H9 (cell line): ENCODE data around the gene EAF2. TPM values are rescaled to one million over a fixed set of nuclear protein-coding genes. Genes with fewer than 3 reads are reported as not detected.
A peak's percentile ranks its signal among the peaks of the same experiment; 100 is the strongest.

Experiments used
- DNase-seq: peaks from one replicate; pipeline ENCODE4 v3.0.0-alpha.2; 2017
- H2AFZ ChIP-seq: one replicate; pipeline ENCODE4 v1.6.1; 2013; ENCODE audit warnings: mild to moderate bottlenecking, low read length, control low read depth, moderate library complexity
- H2AK5ac ChIP-seq: 2 replicates; pipeline ENCODE4 v1.6.1; 2013; ENCODE audit warnings: low read length, control low read depth, mixed read lengths; ENCODE audit not compliant: insufficient read length
- H2BK120ac ChIP-seq: one replicate; pipeline ENCODE4 v1.6.1; 2013; ENCODE audit warnings: low read depth, mild to moderate bottlenecking, low read length, control low read depth, inconsistent platforms; ENCODE audit not compliant: poor library complexity, severe bottlenecking
- H2BK12ac ChIP-seq: 2 replicates; pipeline ENCODE4 v1.6.1; 2013; ENCODE audit warnings: low read length, control low read depth, mixed read lengths, low read depth; ENCODE audit not compliant: insufficient read length
- H2BK15ac ChIP-seq: 2 replicates; pipeline ENCODE4 v1.6.1; 2013; ENCODE audit warnings: low read depth, low read length, control low read depth
- H2BK20ac ChIP-seq: one replicate; pipeline ENCODE4 v1.6.1; 2013; ENCODE audit warnings: low read depth, mild to moderate bottlenecking, low read length, control low read depth, inconsistent platforms; ENCODE audit not compliant: poor library complexity, severe bottlenecking
- H2BK5ac ChIP-seq: 2 replicates; pipeline ENCODE4 v1.6.1; 2013; ENCODE audit warnings: low read length, control low read depth, mixed read lengths; ENCODE audit not compliant: insufficient read length
- H3K14ac ChIP-seq: 2 replicates; pipeline ENCODE4 v1.6.1; 2013; ENCODE audit warnings: low read length, control low read depth; ENCODE audit not compliant: insufficient read depth
- H3K18ac ChIP-seq: 2 replicates; pipeline ENCODE4 v1.6.1; 2013; ENCODE audit warnings: low read depth, mild to moderate bottlenecking, mixed read lengths, low read length, control low read depth; ENCODE audit not compliant: insufficient read length
- H3K23ac ChIP-seq: 2 replicates; pipeline ENCODE4 v1.6.1; 2013; ENCODE audit warnings: low read length, control low read depth, mixed read lengths, low read depth; ENCODE audit not compliant: insufficient read length
- H3K23me2 ChIP-seq: 2 replicates; pipeline ENCODE4 v1.6.1; 2013; ENCODE audit warnings: low read depth, mild to moderate bottlenecking, mixed read lengths, low read length, control low read depth; ENCODE audit not compliant: insufficient read length, poor library complexity, severe bottlenecking
- H3K27ac ChIP-seq: 2 replicates; pipeline ENCODE4 v1.5.1; 2013; ENCODE audit warnings: low read length, control low read depth, mixed read lengths, low read depth; ENCODE audit not compliant: insufficient read length
- H3K27me3 ChIP-seq: 2 replicates; pipeline ENCODE4 v1.6.1; 2013; ENCODE audit warnings: low read length, control low read depth, inconsistent platforms; ENCODE audit not compliant: insufficient read depth
- H3K4ac ChIP-seq: 2 replicates; pipeline ENCODE4 v1.6.1; 2013; ENCODE audit warnings: low read depth, mild to moderate bottlenecking, control low read depth, inconsistent platforms, low read length, moderate library complexity
- H3K4me1 ChIP-seq: 2 replicates; pipeline ENCODE4 v1.6.1; 2013; ENCODE audit warnings: low read length, control low read depth, inconsistent platforms; ENCODE audit not compliant: insufficient read depth
- H3K4me2 ChIP-seq: 2 replicates; pipeline ENCODE4 v1.6.1; 2013; ENCODE audit warnings: low read length, control low read depth, mixed read lengths; ENCODE audit not compliant: insufficient read length, insufficient read depth
- H3K56ac ChIP-seq: 2 replicates; pipeline ENCODE4 v1.6.1; 2013; ENCODE audit warnings: low read depth, mild to moderate bottlenecking, mixed read lengths, low read length, control low read depth; ENCODE audit not compliant: insufficient read length
- H3K79me1 ChIP-seq: 2 replicates; pipeline ENCODE4 v1.6.1; 2013; ENCODE audit warnings: low read depth, mild to moderate bottlenecking, moderate library complexity, low read length, control low read depth, inconsistent platforms; ENCODE audit not compliant: insufficient read depth, poor library complexity, severe bottlenecking
- H3K79me2 ChIP-seq: 2 replicates; pipeline ENCODE4 v1.6.1; 2013; ENCODE audit warnings: low read length, control low read depth, inconsistent platforms; ENCODE audit not compliant: insufficient read depth
- H3K9ac ChIP-seq: 2 replicates; pipeline ENCODE4 v1.6.1; 2013; ENCODE audit warnings: low read length, control low read depth, mixed read lengths; ENCODE audit not compliant: insufficient read length; ENCODE audit errors: extremely low read depth
- H3K9me3 ChIP-seq: one replicate; pipeline ENCODE4 v1.6.1; 2013; ENCODE audit warnings: low read depth, low read length, inconsistent platforms; ENCODE audit not compliant: control insufficient read depth
- H3T11ph ChIP-seq: one replicate; pipeline ENCODE4 v1.6.1; 2013; ENCODE audit warnings: mild to moderate bottlenecking, low read length, control low read depth, inconsistent platforms
- H4K20me1 ChIP-seq: one replicate; pipeline ENCODE4 v1.6.1; 2013; ENCODE audit not compliant: control insufficient read depth, insufficient read length, insufficient read depth
- H4K5ac ChIP-seq: 2 replicates; pipeline ENCODE4 v1.6.1; 2013; ENCODE audit warnings: low read depth, mild to moderate bottlenecking, mixed read lengths, low read length, control low read depth; ENCODE audit not compliant: insufficient read length
- H4K8ac ChIP-seq: replicated peaks from 2 replicates; pipeline ENCODE4 v1.6.1; 2013; ENCODE audit warnings: low read length, control low read depth, mixed read lengths, low read depth; ENCODE audit not compliant: insufficient read length
- H4K91ac ChIP-seq: 2 replicates; pipeline ENCODE4 v1.6.1; 2013; ENCODE audit warnings: low read depth, mild to moderate bottlenecking, moderate library complexity, mixed read lengths, low read length, control low read depth; ENCODE audit not compliant: insufficient read length
- H3K27ac Mint-ChIP-seq, 3 experiments: 2 replicates in 2 of 3; 3 replicates in 1 of 3; pipeline ENCODE4 v1.8.0; 2020 to 2021; ENCODE audit warnings: mixed read lengths in 3 of 3, mild to moderate bottlenecking in 1 of 3, moderate library complexity in 1 of 3
- H3K27me3 Mint-ChIP-seq: 2 replicates; pipeline ENCODE4 v1.8.0; 2021; ENCODE audit warnings: low read depth, mild to moderate bottlenecking, moderate library complexity, mixed read lengths
- H3K36me3 Mint-ChIP-seq, 3 experiments: 2 replicates in 2 of 3; 3 replicates in 1 of 3; pipeline ENCODE4 v1.8.0; 2020 to 2021; ENCODE audit warnings: low read depth in 3 of 3, mixed read lengths in 3 of 3; ENCODE audit not compliant: insufficient read depth in 1 of 3
- H3K4me1 Mint-ChIP-seq, 2 experiments: 2 replicates each; pipeline ENCODE4 v1.8.0; 2020; ENCODE audit warnings: mixed read lengths in 2 of 2
- H3K4me3 Mint-ChIP-seq, 2 experiments: 2 replicates in 1 of 2; 3 replicates in 1 of 2; pipeline ENCODE4 v1.8.0; 2020 to 2021; ENCODE audit warnings: mild to moderate bottlenecking in 2 of 2, mixed read lengths in 2 of 2, moderate library complexity in 1 of 2
- H3K9me3 Mint-ChIP-seq, 2 experiments: 2 replicates in 1 of 2; 3 replicates in 1 of 2; pipeline ENCODE4 v1.8.0; 2020; ENCODE audit warnings: mild to moderate bottlenecking in 2 of 2, mixed read lengths in 2 of 2, moderate library complexity in 1 of 2
- WGBS: extraction: QIAGEN DNeasy Blood & Tissue Kit; methylation state at CpG from one replicate; pipeline ENCODE4 v1.1.7; 2013; ENCODE audit warnings: missing lambda C conversion rate, low lambda C conversion rate, mixed read lengths; ENCODE audit not compliant: insufficient read length; ENCODE audit errors: extremely low coverage; 5-methylcytosine and 5-hydroxymethylcytosine counted together
- total RNA-seq: library from RNA; stranded (reverse); gene quantifications from 2 replicates; pipeline ENCODE4 v1.2.1, GENCODE V29; 2021
- TF ChIP-seq, protein P1 (sequence below): fragments of 200-600 bp; sonication (generic); conservative IDR thresholded peaks from 3 replicates; pipeline ENCODE4 v1.8.0; 2021; ENCODE audit warnings: antibody characterized with exemption, mild to moderate bottlenecking

Gene EAF2
- total RNA-seq, 1 experiment from 2014 or later: 4.3 TPM

DNA sequence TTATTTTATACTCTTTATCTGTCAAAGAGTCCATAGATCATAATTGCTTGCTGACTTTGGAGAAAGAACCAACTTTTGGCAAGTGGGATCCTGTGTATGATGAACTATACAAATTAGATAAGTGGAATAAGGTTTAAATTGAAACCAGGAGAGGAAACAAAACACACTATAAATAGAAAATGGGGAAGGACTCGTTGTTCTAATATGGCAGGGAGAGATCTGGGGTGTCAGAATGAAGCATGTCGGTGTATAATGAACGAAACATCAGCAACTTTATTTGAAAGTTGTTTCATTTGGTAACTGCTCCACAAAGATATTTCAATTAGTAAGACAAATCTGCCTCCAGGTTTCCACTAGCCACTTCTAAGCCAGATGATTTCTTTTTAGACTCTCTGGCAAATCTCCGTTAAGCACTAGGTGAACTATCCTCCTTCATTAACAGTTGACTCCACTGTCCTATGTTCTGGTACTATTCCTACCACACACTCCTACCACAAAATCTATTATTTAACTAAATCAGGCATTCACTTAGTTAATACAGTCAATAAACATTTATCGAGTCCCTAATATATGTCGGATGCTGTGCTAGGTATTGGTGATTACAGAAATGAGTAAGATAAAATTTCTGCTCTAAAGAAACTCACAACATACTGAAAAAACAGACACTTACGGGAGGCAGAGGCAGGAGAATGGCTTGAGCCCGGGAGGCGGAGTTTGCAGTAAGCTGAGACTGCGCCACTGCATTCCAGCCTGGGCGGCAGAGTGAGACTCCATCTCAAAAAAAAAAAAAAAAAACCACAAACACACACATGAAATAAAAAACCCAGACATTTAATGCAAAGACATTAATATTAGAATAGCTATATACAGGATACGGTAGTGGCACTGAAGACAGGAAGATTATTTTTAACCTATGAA is 79.3 kb downstream of the EAF2 start:
- Histone ChIP-seq H2BK12ac (no peak overlapping the region), H3K4ac (no peak overlapping the region), H2BK5ac (no peak overlapping the region), H3K4me2 (no peak overlapping the region), H2BK15ac (no peak overlapping the region), H4K8ac (no peak overlapping the region), H2AFZ (no peak overlapping the region), H3K27ac (no peak overlapping the region), H3K23ac (no peak overlapping the region), H3K23me2 (no peaks in the 10 kb centered on the region), H3K27me3 (no peaks in the 10 kb centered on the region), H2BK120ac (no peak overlapping the region), H4K91ac (no peak overlapping the region), H3K9ac (no peak overlapping the region), H3K79me2 (no peaks in the 10 kb centered on the region), H2AK5ac (no peak overlapping the region), H3K9me3 (no peaks in the 10 kb centered on the region), H3T11ph (no peak overlapping the region), H4K5ac (no peak overlapping the region), H3K14ac (no peak overlapping the region), H4K20me1 (no peaks in the 10 kb centered on the region), H3K79me1 (no peaks in the 10 kb centered on the region), H2BK20ac (no peak overlapping the region), H3K18ac (no peak overlapping the region), H3K4me1 (no peaks in the 10 kb centered on the region), H3K56ac (no peak overlapping the region)
- H3K4me1 Mint-ChIP-seq: peaks cover 9 to 11% of the 10 kb centered on the region in 2 experiments
- H3K4me3 Mint-ChIP-seq: no peak overlapping the region
- peaks cover 2 to 7% (median 2%) of the 10 kb centered on the region in 3 experiments for H3K36me3 Mint-ChIP-seq
- H3K27ac Mint-ChIP-seq: no peak overlapping the region
- no peaks in the 10 kb centered on the region for H3K27me3 Mint-ChIP-seq
- DNase-seq: peak; percentile 32
- H3K9me3 Mint-ChIP-seq: peaks cover 2% of the 10 kb centered on the region in 2 experiments
- TF ChIP-seq, protein P1, sequence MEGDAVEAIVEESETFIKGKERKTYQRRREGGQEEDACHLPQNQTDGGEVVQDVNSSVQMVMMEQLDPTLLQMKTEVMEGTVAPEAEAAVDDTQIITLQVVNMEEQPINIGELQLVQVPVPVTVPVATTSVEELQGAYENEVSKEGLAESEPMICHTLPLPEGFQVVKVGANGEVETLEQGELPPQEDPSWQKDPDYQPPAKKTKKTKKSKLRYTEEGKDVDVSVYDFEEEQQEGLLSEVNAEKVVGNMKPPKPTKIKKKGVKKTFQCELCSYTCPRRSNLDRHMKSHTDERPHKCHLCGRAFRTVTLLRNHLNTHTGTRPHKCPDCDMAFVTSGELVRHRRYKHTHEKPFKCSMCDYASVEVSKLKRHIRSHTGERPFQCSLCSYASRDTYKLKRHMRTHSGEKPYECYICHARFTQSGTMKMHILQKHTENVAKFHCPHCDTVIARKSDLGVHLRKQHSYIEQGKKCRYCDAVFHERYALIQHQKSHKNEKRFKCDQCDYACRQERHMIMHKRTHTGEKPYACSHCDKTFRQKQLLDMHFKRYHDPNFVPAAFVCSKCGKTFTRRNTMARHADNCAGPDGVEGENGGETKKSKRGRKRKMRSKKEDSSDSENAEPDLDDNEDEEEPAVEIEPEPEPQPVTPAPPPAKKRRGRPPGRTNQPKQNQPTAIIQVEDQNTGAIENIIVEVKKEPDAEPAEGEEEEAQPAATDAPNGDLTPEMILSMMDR: no peak
- WGBS: no CpG with 5 or more reads among the region's 12 CpGs
